HG02588 (cell line): ENCODE data around the gene ANTXR1.
"Not testable (repeated sequence)": the region's sequence is repeated elsewhere in the genome, so short reads cannot be mapped to it uniquely, and the experiment has no call there.

Experiments
- ATAC-seq: cut with Tn5 transposase; IDR thresholded peaks from one replicate; pipeline ENCODE4 v1.9.1; 2021; ENCODE audit warnings: mild to moderate bottlenecking, moderate library complexity; ENCODE audit not compliant: unreplicated experiment

The ANTXR1 gene

GRCh38 chr2:69255760-69256159 lies 242.8 kb downstream of the ANTXR1 start:
- no peak for ATAC-seq

DNA sequence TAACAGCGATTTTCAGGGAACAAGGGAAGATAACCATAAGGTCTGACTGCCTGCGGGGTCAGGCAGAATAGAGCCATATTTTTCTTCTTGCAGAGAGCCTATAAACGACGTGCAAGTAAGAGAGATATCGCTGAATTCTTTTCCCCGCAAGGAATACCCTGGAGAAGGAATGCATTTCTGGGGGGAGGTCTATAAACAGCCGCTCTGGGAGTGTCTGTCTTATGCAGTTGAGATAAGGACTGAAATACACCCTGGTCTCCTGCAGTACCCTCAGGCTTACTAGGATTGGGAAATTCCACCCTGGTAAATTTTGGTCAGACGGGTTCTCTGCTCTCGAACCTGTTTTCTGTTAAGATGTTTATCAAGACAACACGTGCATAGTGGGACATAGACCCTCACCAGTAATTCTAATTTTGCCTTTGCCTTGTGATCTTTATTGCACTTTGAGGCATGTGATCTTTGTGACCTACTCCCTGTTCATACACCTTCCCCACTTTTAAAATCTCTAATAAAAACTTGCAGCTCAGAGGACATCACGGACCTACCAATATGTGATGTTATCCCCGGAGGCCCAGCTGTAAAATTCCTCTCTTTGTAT lies 247.1 kb downstream of the ANTXR1 start:
- ATAC-seq, result not testable (repeated sequence)

DNA sequence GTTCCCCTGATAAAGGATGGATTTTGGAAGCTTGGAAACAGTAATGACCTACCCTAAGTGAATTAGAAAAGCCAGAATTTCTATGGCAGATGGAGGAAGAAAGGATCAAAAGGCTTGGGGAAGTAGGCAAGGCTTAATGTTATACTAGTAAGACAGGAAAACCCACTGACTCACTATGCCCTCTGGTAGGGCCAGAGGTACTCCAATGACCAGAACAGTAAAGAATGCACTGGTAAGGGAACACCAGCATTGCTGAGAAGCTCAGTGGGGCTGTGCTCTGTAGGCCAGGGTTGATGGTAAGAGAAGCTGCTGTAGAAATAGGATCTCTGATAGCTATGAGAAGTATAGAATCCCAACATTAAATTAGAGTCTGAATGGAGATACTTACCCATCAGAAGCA lies 247.7 kb downstream of the ANTXR1 start:
- ATAC-seq, result no peak

DNA sequence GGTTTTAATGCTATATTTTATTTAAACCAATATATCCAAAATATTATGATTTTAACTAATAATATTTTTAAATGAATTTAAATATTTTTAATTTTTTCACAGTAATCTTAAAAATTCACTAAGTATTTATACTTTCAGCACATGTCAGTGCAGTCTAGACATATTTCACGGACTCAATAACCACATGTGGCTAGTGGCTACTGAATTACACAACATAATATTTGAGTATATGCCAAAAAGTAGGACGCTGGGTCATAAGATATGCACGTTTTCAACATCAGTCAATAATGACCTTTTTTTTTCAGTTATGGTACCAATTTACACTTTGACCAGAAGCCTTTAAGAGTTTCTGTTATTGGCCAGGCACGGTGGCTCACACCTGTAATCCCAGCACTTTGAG lies 256.4 kb downstream of the ANTXR1 start:
- ATAC-seq, result no peak

- no peak for ATAC-seq
Measured at GRCh38 chr2:69271831-69272257, 258.9 kb downstream of the ANTXR1 start.

GRCh38 chr2:69272803-69273471 lies 260.0 kb downstream of the ANTXR1 start:
- ATAC-seq, result no peak

DNA sequence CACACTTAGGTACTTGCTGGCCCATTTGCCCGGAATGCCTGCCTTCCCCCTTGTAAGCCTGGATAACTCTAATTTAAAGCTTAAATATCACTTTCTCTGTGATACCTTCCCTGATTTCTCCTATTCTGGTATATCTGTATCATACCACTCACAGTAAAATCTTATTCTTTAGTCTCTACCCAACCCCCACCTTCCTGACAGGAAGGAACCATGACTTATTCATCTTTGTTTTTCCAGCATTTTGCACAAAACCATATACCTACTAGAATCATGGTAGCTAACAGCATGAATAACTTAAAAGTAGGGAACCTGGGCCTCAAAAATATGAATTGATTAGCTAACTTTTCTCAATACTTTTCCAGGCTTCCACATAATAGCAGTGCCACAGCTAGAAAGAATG lies 262.5 kb downstream of the ANTXR1 start:
- no peak for ATAC-seq

DNA sequence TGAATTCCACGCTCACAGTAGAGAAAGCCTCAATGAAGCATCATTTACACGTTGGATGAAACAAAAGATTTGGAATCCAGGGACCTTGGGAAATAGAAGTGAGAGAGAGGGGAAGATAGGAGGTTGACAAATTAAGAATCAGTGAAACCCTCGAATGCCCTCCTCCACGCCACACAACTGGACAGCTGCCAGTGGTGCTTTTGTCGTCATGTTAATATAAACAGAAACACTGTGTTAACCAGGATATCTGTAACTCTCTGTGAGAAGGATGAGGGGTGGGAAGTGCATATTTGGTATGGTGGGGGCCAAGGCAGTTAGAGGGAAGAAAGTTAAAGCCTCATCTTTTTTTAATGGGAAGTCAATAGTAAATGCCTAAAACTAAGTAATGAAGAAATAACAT lies 265.4 kb downstream of the ANTXR1 start:
- ATAC-seq, result no peak

DNA sequence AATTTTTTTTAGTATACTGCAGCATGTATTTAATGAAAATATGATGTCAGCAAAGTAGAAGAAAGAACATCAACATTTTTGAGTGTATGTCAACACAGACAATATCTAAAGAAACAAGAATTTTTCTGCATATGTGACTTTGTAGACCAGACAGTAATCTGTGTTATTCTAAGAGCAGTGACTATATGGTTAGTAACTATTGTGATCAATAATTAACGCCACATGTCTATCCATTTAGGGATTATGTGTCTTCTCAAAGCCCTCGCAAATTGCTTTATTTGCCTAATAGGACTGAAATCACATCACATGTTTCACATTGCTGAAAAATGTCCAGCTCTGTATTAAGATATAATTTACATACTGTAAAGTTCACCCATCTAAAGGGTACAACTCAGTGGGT lies 266.2 kb downstream of the ANTXR1 start:
- ATAC-seq, result no peak

GRCh38 chr2:69279931-69280681 lies 267.1 kb downstream of the ANTXR1 start:
- no peak for ATAC-seq

DNA sequence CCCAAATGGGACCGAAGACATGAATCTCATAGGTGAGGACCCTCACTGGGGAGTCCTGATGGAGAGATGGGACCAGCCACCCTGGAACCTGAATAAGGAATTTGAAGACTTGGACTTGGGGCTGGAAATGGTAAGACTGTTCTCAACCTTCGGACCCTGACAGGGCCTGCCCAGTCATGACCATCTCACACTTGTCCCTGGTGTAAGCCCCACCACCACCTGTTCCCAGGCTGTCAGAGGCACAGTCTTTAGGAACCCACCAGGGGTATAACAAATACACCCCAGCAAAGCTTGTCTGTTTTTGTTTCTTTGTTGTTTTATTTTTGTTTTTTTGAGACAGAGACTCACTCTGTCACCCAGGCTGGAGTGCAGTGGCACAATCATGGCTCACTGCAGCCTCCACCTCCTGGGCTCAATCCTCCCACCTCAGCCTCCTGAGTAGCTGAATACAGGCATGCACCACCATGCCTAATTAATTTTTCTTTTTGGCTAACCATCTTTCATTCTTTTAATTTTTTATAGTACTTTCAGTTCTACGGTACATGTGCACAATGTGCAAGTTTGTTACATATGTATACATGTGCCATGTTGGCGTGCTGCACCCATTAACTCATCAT lies 267.9 kb downstream of the ANTXR1 start:
- ATAC-seq, result no peak

- ATAC-seq, result no peak
Measured at GRCh38 chr2:69285379-69285894, 272.5 kb downstream of the ANTXR1 start.

DNA sequence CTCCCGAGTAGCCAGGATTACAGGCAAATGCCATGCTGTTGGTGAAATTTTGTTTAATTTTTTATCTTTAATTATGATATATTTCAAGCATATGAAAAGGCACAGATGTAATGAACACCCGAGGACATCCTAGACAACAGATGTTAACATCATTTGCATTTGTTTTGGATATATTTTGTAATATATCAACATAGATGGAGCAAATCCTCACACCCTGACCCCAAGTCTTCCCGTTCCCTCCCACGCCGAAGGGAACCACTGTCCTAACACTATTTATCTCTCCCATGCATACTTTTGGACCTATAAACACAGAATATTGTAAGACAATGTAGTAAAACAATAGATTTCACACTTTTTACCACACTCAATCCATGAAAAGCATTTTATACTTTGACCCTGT lies 274.6 kb downstream of the ANTXR1 start:
- ATAC-seq, result no peak

DNA sequence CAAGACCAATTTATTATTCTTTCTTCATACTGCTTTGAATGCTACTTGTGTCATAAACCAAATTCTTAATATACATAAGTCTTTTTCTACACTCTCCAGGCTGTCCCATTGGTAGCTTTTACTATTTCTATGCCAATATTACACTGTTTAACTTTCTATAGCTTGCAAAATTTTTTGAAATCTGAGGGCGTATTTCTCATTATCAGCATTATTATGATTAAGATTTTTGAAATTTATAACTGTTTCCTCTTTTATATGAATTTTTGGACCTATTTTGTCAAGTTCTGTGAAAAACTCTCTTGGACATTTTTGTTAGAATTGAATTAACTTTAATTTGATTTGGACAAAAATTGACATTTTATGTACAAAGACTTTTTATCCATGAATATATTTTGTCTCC lies 275.4 kb downstream of the ANTXR1 start:
- ATAC-seq, result no peak

DNA sequence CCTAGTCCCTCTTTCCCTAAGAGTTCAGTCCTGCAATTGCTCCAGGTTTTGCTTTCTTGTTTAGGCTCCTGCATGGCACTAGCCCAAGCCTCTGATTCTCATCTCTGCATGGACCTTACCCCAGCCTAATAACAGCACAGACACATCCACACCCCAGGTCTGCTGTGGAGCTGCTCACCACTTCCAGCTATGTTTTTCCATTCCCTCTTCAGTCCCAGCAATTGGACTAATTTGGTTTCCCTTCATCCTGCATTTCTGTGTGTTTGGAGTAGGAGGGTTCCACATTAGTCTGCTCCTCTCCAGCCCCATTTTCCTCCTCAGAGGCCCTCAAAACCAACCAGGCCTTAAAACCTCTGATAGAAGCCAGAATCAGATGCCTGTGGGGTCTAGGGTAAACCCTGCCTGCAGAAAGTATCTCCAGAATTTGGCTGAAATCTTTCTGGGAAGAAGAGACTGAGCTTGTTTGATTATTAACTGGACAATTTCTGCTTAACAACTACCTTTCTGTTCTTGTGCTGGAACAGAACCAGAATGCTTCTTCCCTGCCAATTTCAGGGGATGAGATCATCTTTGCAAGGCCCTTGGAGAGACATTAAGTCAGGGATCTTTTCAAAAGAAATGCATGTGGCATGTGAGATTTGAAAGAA lies 278.1 kb downstream of the ANTXR1 start:
- no peak for ATAC-seq

- no peak for ATAC-seq
Measured at GRCh38 chr2:69291721-69292120, 278.7 kb downstream of the ANTXR1 start.

- ATAC-seq, result no peak
Measured at GRCh38 chr2:69292256-69292655, 279.3 kb downstream of the ANTXR1 start.

DNA sequence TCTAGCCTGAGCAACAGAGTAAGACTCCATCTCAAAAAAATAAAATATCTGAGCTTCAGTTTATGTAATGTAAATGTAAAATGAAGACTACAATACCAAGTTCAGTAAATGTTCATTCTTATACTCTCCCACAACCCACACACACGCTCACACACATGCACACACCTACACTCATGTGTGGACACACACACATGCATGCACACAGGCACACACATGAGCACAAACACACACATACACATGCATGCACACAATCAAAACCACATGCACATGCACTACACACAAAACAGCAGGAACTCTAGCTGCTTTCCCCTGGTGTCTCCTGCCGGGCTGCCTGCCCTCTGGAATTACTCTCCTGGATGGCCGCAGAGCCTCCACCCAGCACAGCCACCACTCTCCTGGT lies 283.4 kb downstream of the ANTXR1 start:
- ATAC-seq, result no peak

- no peak for ATAC-seq
Measured at GRCh38 chr2:69297216-69297615, 284.2 kb downstream of the ANTXR1 start.

DNA sequence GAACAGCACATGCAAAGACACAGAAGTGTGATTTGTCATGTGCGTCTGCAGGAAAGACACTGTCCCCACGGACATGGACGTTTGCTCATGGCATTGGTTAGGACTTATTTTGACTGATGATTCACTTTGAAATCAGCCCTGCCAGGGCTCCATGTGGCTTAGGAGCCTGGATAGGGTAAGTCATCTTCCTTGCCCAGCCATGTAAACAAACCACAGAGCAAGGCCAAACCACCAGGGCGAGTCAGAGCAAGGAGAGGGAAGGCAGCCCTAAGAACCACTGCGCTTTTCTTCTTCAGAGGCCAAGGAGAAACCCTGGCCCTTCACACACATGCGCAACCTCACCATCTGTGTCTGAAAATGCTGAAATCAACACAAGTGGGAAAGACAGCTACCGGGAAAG lies 285.3 kb downstream of the ANTXR1 start:
- ATAC-seq, result no peak

- ATAC-seq, result no peak
Measured at GRCh38 chr2:69298862-69299261, 285.9 kb downstream of the ANTXR1 start.
